HCT116 (cell line): ENCODE data around the gene PHACTR1.

Experiments
- CEBPB ChIP-seq: IDR thresholded peaks from 2 replicates; pipeline ENCODE4 v1.6.1; 2012; ENCODE audit warnings: low read depth
- EZH2 ChIP-seq: fragments of 200-600 bp; sonication (generic); IDR thresholded peaks from 2 replicates; pipeline ENCODE4 v1.6.1; 2017; ENCODE audit warnings: antibody characterized with exemption, mixed run types
- EZH2phosphoT487 ChIP-seq: fragments of 200-600 bp; IDR thresholded peaks from 2 replicates; pipeline ENCODE4 v1.6.1; 2018; ENCODE audit warnings: antibody characterized with exemption, borderline replicate concordance
- POLR2A ChIP-seq: IDR thresholded peaks from 2 replicates; pipeline ENCODE4 v1.7.0; 2011; ENCODE audit warnings: borderline replicate concordance; ENCODE audit not compliant: insufficient read depth, insufficient read length; ENCODE audit errors: extremely low read depth
- POLR2AphosphoS5 ChIP-seq: IDR thresholded peaks from 2 replicates; pipeline ENCODE4 v1.6.1; 2011; ENCODE audit warnings: mild to moderate bottlenecking, low read depth, low read length, moderate library complexity
- RAD21 ChIP-seq: IDR thresholded peaks from 2 replicates; pipeline ENCODE4 v1.6.1; 2012; ENCODE audit warnings: low read depth, mild to moderate bottlenecking
- SIN3A ChIP-seq: IDR thresholded peaks from 2 replicates; pipeline ENCODE4 v1.6.1; 2012; ENCODE audit warnings: low read depth
- SP1 ChIP-seq: IDR thresholded peaks from 2 replicates; pipeline ENCODE4 v1.6.1; 2012; ENCODE audit warnings: low read depth
- ZFX ChIP-seq: fragments of 450-650 bp; IDR thresholded peaks from 2 replicates; pipeline ENCODE4 v1.6.1; 2017
- TF ChIP-seq, protein P1 (sequence below), 3 experiments: fragments of 200-600 bp in 1 of 3; sonication (generic) in 1 of 3; IDR thresholded peaks in 2 of 3; conservative IDR thresholded peaks in 1 of 3; 2 replicates each; pipeline ENCODE4 v1.5.1; 2012 to 2017; ENCODE audit warnings: low read depth in 2 of 3, low read length in 2 of 3, antibody characterized with exemption in 1 of 3, borderline replicate concordance in 1 of 3, control low read depth in 1 of 3, mild to moderate bottlenecking in 1 of 3, mixed read lengths in 1 of 3, mixed run types in 1 of 3, moderate library complexity in 1 of 3; ENCODE audit not compliant: insufficient read depth in 1 of 3
- TF ChIP-seq, protein P2 (sequence below): IDR thresholded peaks from 2 replicates; pipeline ENCODE4 v1.6.1; 2012
- TF ChIP-seq, protein P3 (sequence below): IDR thresholded peaks from 2 replicates; pipeline ENCODE4 v1.6.1; 2012; ENCODE audit warnings: low read depth

DNA sequence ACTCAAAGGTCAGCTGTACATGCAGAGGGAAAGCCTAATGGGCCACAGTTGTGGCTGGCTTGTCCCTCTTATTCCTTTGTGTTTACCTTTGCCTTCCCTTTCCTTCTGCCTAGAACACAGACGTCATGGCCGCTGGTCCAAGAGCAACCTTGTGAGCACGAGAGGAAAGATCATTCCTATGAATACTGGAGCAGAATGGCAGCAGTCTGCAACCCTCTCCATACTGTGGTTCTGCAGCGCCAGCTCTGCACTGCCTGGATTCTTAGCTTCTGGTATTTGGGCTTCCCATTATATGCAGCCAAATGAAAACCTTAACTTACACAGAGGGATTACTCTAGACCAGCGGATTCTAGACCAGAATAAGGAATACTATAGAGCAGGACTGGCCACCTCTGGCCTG, 599.3 kb downstream of the PHACTR1 start:
- TF ChIP-seq, protein P1, sequence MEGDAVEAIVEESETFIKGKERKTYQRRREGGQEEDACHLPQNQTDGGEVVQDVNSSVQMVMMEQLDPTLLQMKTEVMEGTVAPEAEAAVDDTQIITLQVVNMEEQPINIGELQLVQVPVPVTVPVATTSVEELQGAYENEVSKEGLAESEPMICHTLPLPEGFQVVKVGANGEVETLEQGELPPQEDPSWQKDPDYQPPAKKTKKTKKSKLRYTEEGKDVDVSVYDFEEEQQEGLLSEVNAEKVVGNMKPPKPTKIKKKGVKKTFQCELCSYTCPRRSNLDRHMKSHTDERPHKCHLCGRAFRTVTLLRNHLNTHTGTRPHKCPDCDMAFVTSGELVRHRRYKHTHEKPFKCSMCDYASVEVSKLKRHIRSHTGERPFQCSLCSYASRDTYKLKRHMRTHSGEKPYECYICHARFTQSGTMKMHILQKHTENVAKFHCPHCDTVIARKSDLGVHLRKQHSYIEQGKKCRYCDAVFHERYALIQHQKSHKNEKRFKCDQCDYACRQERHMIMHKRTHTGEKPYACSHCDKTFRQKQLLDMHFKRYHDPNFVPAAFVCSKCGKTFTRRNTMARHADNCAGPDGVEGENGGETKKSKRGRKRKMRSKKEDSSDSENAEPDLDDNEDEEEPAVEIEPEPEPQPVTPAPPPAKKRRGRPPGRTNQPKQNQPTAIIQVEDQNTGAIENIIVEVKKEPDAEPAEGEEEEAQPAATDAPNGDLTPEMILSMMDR (IDR thresholded peaks at IDR 0.05 in 2 of 3, conservative IDR thresholded peaks at IDR 0.05 in 1 of 3; ENCODE audit: borderline replicate concordance in 1 of 3, insufficient read depth in 1 of 3, low read depth in 2 of 3, low read length in 2 of 3) = no peak
- TF ChIP-seq SP1 = no peak
- TF ChIP-seq POLR2A = no peak
- TF ChIP-seq, protein P2, sequence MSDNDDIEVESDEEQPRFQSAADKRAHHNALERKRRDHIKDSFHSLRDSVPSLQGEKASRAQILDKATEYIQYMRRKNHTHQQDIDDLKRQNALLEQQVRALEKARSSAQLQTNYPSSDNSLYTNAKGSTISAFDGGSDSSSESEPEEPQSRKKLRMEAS = no peak
- no peak for TF ChIP-seq SIN3A
- TF ChIP-seq CEBPB = no peak
- no peak for TF ChIP-seq RAD21
- TF ChIP-seq, protein P3, sequence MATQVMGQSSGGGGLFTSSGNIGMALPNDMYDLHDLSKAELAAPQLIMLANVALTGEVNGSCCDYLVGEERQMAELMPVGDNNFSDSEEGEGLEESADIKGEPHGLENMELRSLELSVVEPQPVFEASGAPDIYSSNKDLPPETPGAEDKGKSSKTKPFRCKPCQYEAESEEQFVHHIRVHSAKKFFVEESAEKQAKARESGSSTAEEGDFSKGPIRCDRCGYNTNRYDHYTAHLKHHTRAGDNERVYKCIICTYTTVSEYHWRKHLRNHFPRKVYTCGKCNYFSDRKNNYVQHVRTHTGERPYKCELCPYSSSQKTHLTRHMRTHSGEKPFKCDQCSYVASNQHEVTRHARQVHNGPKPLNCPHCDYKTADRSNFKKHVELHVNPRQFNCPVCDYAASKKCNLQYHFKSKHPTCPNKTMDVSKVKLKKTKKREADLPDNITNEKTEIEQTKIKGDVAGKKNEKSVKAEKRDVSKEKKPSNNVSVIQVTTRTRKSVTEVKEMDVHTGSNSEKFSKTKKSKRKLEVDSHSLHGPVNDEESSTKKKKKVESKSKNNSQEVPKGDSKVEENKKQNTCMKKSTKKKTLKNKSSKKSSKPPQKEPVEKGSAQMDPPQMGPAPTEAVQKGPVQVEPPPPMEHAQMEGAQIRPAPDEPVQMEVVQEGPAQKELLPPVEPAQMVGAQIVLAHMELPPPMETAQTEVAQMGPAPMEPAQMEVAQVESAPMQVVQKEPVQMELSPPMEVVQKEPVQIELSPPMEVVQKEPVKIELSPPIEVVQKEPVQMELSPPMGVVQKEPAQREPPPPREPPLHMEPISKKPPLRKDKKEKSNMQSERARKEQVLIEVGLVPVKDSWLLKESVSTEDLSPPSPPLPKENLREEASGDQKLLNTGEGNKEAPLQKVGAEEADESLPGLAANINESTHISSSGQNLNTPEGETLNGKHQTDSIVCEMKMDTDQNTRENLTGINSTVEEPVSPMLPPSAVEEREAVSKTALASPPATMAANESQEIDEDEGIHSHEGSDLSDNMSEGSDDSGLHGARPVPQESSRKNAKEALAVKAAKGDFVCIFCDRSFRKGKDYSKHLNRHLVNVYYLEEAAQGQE = no peak
- TF ChIP-seq EZH2 = no peak
- TF ChIP-seq EZH2phosphoT487 = no peak
- no peak for TF ChIP-seq ZFX
- no peak for TF ChIP-seq POLR2AphosphoS5
